HG03575 (cell line): ENCODE data around the gene SOD2.
"Not testable (repeated sequence)": the region's sequence is repeated elsewhere in the genome, so short reads cannot be mapped to it uniquely, and the experiment has no call there.

Experiments used
- ATAC-seq: cut with Tn5 transposase; IDR thresholded peaks from one replicate; pipeline ENCODE4 v1.9.1; 2021; ENCODE audit not compliant: unreplicated experiment, insufficient number of reproducible peaks, low FRiP score; ENCODE audit errors: extremely low read depth

The SOD2 gene

GRCh38 chr6:159688266-159688905, 4.7 kb downstream of the SOD2 start:
- ATAC-seq = no peak

GRCh38 chr6:159687341-159687740, 5.7 kb downstream of the SOD2 start:
- no peak for ATAC-seq

- ATAC-seq = no peak
Measured at GRCh38 chr6:159686703-159687102, 6.3 kb downstream of the SOD2 start.

GRCh38 chr6:159686040-159686439, 7.0 kb downstream of the SOD2 start:
- no peak for ATAC-seq

GRCh38 chr6:159684013-159684304, 9.1 kb downstream of the SOD2 start:
- no peak for ATAC-seq

GRCh38 chr6:159682810-159683209, 10.2 kb downstream of the SOD2 start:
- ATAC-seq = no peak

GRCh38 chr6:159682295-159682694, 10.7 kb downstream of the SOD2 start:
- no peak for ATAC-seq

- ATAC-seq = no peak
Measured at GRCh38 chr6:159681191-159681880, 11.7 kb downstream of the SOD2 start.

GRCh38 chr6:159680104-159680503, 12.9 kb downstream of the SOD2 start:
- ATAC-seq = no peak

- no peak for ATAC-seq
Measured at GRCh38 chr6:159679091-159680077, 13.7 kb downstream of the SOD2 start.

- no peak for ATAC-seq
Measured at GRCh38 chr6:159678574-159678973, 14.5 kb downstream of the SOD2 start.

- no peak for ATAC-seq
Measured at GRCh38 chr6:159677506-159678165, 15.4 kb downstream of the SOD2 start.

GRCh38 chr6:159676890-159677505, 16.0 kb downstream of the SOD2 start:
- ATAC-seq = no peak

GRCh38 chr6:159676236-159676635, 16.8 kb downstream of the SOD2 start:
- not testable (repeated sequence) for ATAC-seq

- ATAC-seq = no peak
Measured at GRCh38 chr6:159665868-159666635, 27.0 kb downstream of the SOD2 start.

GRCh38 chr6:159663368-159663889, 29.6 kb downstream of the SOD2 start:
- not testable (repeated sequence) for ATAC-seq

- not testable (repeated sequence) for ATAC-seq
Measured at GRCh38 chr6:159661977-159662376, 31.1 kb downstream of the SOD2 start.

GRCh38 chr6:159655409-159655988, 37.5 kb downstream of the SOD2 start:
- ATAC-seq = no peak
